GM23338 (cell line): ENCODE results near the gene STEAP3. TPM values are rescaled to one million over a fixed set of nuclear protein-coding genes. Genes with fewer than 3 reads are reported as not detected.

ENCODE experiments used
- ATAC-seq: fragments of 200-7000 bp; cut with Tn5 transposase; 3 replicates; pipeline ENCODE4 v1.9.1; 2020
- DNase-seq: peaks from one replicate; pipeline ENCODE4 v3.0.0-alpha.2; 2015; ENCODE audit warnings: low spot score
- H2AFZ ChIP-seq: fragments of 200-600 bp; sonication (generic); 2 replicates; pipeline ENCODE4 v1.8.0; 2016; ENCODE audit warnings: antibody characterized with exemption, mild to moderate bottlenecking, moderate library complexity
- H3F3A ChIP-seq: fragments of 200-600 bp; sonication (generic); replicated peaks from 2 replicates; pipeline ENCODE4 v1.8.0; 2017; ENCODE audit warnings: antibody characterized with exemption, mixed run types, low read depth
- H3K27ac ChIP-seq: fragments of 200-600 bp; sonication (generic); 2 replicates; pipeline ENCODE4 v1.6.1; 2016; ENCODE audit warnings: low read depth
- H3K27me3 ChIP-seq: fragments of 200-600 bp; sonication (generic); 2 replicates; pipeline ENCODE4 v1.8.0; 2016; ENCODE audit warnings: mild to moderate bottlenecking, mixed run types, moderate library complexity; ENCODE audit not compliant: insufficient read depth
- H3K36me3 ChIP-seq: fragments of 200-600 bp; sonication (generic); 2 replicates; pipeline ENCODE4 v1.8.0; 2016; ENCODE audit warnings: mild to moderate bottlenecking; ENCODE audit not compliant: insufficient read depth
- H3K4me1 ChIP-seq: fragments of 200-600 bp; sonication (generic); 2 replicates; pipeline ENCODE4 v1.8.0; 2016; ENCODE audit warnings: mild to moderate bottlenecking, moderate library complexity; ENCODE audit not compliant: insufficient read depth
- H3K4me2 ChIP-seq: fragments of 200-600 bp; sonication (generic); 2 replicates; pipeline ENCODE4 v1.7.1; 2017; ENCODE audit warnings: mixed run types
- H3K4me3 ChIP-seq: fragments of 200-600 bp; sonication (generic); 2 replicates; pipeline ENCODE4 v1.6.1; 2016; ENCODE audit warnings: mixed run types
- H3K79me2 ChIP-seq: fragments of 200-600 bp; sonication (generic); replicated peaks from 2 replicates; pipeline ENCODE4 v1.8.0; 2017; ENCODE audit warnings: mild to moderate bottlenecking; ENCODE audit not compliant: insufficient read depth
- H3K9me2 ChIP-seq: fragments of 200-600 bp; sonication (generic); 2 replicates; pipeline ENCODE4 v1.8.0; 2017; ENCODE audit not compliant: insufficient read depth
- H4K20me1 ChIP-seq: fragments of 200-600 bp; sonication (generic); replicated peaks from 2 replicates; pipeline ENCODE4 v1.8.0; 2017; ENCODE audit warnings: mild to moderate bottlenecking; ENCODE audit not compliant: insufficient read depth
- H3K27ac Mint-ChIP-seq: 2 replicates; pipeline ENCODE4 v1.8.0; 2020; ENCODE audit warnings: inconsistent platforms, mild to moderate bottlenecking, moderate library complexity, mixed read lengths
- H3K27me3 Mint-ChIP-seq: 3 replicates; pipeline ENCODE4 v1.8.0; 2022; ENCODE audit warnings: low read depth, mild to moderate bottlenecking, moderate library complexity, mixed read lengths, inconsistent platforms; ENCODE audit not compliant: insufficient read depth, poor library complexity
- H3K36me3 Mint-ChIP-seq: 3 replicates; pipeline ENCODE4 v1.8.0; 2021; ENCODE audit warnings: low read depth, mild to moderate bottlenecking, inconsistent platforms, moderate library complexity, mixed read lengths
- H3K4me1 Mint-ChIP-seq: 3 replicates; pipeline ENCODE4 v1.8.0; 2020; ENCODE audit warnings: mild to moderate bottlenecking, inconsistent platforms, mixed read lengths
- H3K4me3 Mint-ChIP-seq: 3 replicates; pipeline ENCODE4 v1.8.0; 2021; ENCODE audit warnings: moderate library complexity, mild to moderate bottlenecking, inconsistent platforms, mixed read lengths
- H3K9me3 Mint-ChIP-seq: 3 replicates; pipeline ENCODE4 v1.8.0; 2020; ENCODE audit warnings: moderate library complexity, mild to moderate bottlenecking, inconsistent platforms, mixed read lengths
- CTCF ChIP-seq, 2 experiments: fragments of 200-600 bp in 1 of 2; sonication (generic) in 1 of 2; conservative IDR thresholded peaks; 2 replicates each; pipeline versions ENCODE4 v1.5.1 to v1.6.1; 2016 to 2017; ENCODE audit warnings: antibody characterized with exemption in 2 of 2, low read depth in 2 of 2, mild to moderate bottlenecking in 2 of 2, moderate library complexity in 1 of 2
- EZH2 ChIP-seq: fragments of 200-600 bp; sonication (generic); IDR thresholded peaks from one replicate; pipeline ENCODE4 v1.8.0; 2017; ENCODE audit warnings: antibody characterized with exemption, mild to moderate bottlenecking, low read depth; ENCODE audit not compliant: unreplicated experiment
- NANOG ChIP-seq: IDR thresholded peaks from 2 replicates; pipeline ENCODE4 v1.6.1; 2016; ENCODE audit warnings: antibody characterized with exemption, borderline replicate concordance
- STAT1 ChIP-seq: IDR thresholded peaks from one replicate; pipeline ENCODE4 v1.6.1; 2016; ENCODE audit warnings: antibody characterized with exemption; ENCODE audit not compliant: unreplicated experiment
- ZNF114 ChIP-seq: fragments of 250-450 bp; sonication (Bioruptor Pico); IDR thresholded peaks from 2 replicates; pipeline ENCODE4 v1.5.0; 2020; ENCODE audit warnings: mild to moderate bottlenecking, moderate library complexity
- ZNF331 ChIP-seq: fragments of 250-450 bp; sonication (Bioruptor Pico); IDR thresholded peaks from 2 replicates; pipeline ENCODE4 v1.5.0; 2020; ENCODE audit warnings: low read depth, mild to moderate bottlenecking, moderate library complexity
- ZNF462 ChIP-seq: fragments of 250-450 bp; sonication (Bioruptor Pico); IDR thresholded peaks from 2 replicates; pipeline ENCODE4 v1.5.0; 2020; ENCODE audit warnings: mild to moderate bottlenecking, moderate library complexity
- polyA plus RNA-seq: library from polyadenylated mRNA; unstranded; fragments of >200 nt; fragmentation: Nextera tagmentation; extraction: Ambion mirVana; gene quantifications from 2 replicates; pipeline ENCODE4 v1.2.1, GENCODE V29; 2016
- total RNA-seq: library from RNA; depleted of rRNA; stranded (reverse); fragments of >200 nt; shearing (Covaris generic); gene quantifications from 2 replicates; pipeline ENCODE4 v1.2.3, GENCODE V29; 2014
- TF ChIP-seq, protein P1 (sequence below): IDR thresholded peaks from one replicate; pipeline ENCODE4 v1.6.1; 2018; ENCODE audit warnings: antibody characterized with exemption; ENCODE audit not compliant: unreplicated experiment

Gene STEAP3
- total and polyA plus RNA-seq, 2 experiments from 2014 or later: 8.6 to 27.3 TPM

DNA sequence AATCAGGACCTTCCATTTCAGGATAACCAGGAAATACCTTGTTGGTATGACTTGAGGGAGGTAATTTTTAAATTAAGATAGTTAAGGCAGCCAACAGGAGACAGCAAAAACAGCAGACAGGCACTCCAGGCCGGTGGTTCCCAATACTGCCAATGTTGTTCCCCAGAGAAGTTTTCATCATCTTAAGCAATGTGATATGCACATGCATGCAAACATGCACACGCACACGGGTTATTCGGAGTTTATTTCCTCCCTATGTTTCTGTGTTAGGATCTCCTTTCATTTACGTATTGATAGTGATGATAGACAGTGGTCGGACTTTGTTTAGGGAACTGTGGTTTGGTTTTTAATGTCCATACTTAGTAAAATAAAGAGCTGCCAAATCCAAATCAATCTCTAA lies 55.3 kb downstream of the STEAP3 start:
- no peak overlapping the region for H3K27ac ChIP-seq
- no peak overlapping the region for H3K4me3 Mint-ChIP-seq
- H3K4me3 ChIP-seq: no peak overlapping the region
- no peaks in the 10 kb centered on the region for H3K36me3 ChIP-seq
- no peaks in the 10 kb centered on the region for H3K36me3 Mint-ChIP-seq
- H3K27me3 ChIP-seq: no peaks in the 10 kb centered on the region
- no peak overlapping the region for H3K4me2 ChIP-seq
- no peaks in the 10 kb centered on the region for H4K20me1 ChIP-seq
- H3K9me3 Mint-ChIP-seq: no peaks in the 10 kb centered on the region; the same call in 2 of the 3 replicates
- no peak for DNase-seq
- no peaks in the 10 kb centered on the region for H3F3A ChIP-seq
- ATAC-seq: no peak
- no peak overlapping the region for H3K27ac Mint-ChIP-seq
- no peak overlapping the region for H2AFZ ChIP-seq
- peaks cover 2% of the 10 kb centered on the region for H3K27me3 Mint-ChIP-seq
- H3K4me1 Mint-ChIP-seq: peaks cover 7% of the 10 kb centered on the region
- no peak for TF ChIP-seq ZNF462 (CRISPR knock-in tag)
- TF ChIP-seq ZNF331 (CRISPR knock-in tag): no peak
- TF ChIP-seq NANOG: no peak
- no peak for TF ChIP-seq ZNF114 (CRISPR knock-in tag)
- no peak for TF ChIP-seq EZH2
- TF ChIP-seq CTCF (conservative IDR thresholded peaks at IDR 0.05; ENCODE audit: low read depth in 2 of 2): no peak
- TF ChIP-seq, protein P1, sequence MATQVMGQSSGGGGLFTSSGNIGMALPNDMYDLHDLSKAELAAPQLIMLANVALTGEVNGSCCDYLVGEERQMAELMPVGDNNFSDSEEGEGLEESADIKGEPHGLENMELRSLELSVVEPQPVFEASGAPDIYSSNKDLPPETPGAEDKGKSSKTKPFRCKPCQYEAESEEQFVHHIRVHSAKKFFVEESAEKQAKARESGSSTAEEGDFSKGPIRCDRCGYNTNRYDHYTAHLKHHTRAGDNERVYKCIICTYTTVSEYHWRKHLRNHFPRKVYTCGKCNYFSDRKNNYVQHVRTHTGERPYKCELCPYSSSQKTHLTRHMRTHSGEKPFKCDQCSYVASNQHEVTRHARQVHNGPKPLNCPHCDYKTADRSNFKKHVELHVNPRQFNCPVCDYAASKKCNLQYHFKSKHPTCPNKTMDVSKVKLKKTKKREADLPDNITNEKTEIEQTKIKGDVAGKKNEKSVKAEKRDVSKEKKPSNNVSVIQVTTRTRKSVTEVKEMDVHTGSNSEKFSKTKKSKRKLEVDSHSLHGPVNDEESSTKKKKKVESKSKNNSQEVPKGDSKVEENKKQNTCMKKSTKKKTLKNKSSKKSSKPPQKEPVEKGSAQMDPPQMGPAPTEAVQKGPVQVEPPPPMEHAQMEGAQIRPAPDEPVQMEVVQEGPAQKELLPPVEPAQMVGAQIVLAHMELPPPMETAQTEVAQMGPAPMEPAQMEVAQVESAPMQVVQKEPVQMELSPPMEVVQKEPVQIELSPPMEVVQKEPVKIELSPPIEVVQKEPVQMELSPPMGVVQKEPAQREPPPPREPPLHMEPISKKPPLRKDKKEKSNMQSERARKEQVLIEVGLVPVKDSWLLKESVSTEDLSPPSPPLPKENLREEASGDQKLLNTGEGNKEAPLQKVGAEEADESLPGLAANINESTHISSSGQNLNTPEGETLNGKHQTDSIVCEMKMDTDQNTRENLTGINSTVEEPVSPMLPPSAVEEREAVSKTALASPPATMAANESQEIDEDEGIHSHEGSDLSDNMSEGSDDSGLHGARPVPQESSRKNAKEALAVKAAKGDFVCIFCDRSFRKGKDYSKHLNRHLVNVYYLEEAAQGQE: no peak
- no peak for TF ChIP-seq STAT1
- no peaks in the 10 kb centered on the region for H3K9me2 ChIP-seq
- H3K79me2 ChIP-seq: no peaks in the 10 kb centered on the region
- no peaks in the 10 kb centered on the region; the same call in 1 of the 2 replicates for H3K4me1 ChIP-seq
